ENCODE results near the gene KIF6.

DNA sequence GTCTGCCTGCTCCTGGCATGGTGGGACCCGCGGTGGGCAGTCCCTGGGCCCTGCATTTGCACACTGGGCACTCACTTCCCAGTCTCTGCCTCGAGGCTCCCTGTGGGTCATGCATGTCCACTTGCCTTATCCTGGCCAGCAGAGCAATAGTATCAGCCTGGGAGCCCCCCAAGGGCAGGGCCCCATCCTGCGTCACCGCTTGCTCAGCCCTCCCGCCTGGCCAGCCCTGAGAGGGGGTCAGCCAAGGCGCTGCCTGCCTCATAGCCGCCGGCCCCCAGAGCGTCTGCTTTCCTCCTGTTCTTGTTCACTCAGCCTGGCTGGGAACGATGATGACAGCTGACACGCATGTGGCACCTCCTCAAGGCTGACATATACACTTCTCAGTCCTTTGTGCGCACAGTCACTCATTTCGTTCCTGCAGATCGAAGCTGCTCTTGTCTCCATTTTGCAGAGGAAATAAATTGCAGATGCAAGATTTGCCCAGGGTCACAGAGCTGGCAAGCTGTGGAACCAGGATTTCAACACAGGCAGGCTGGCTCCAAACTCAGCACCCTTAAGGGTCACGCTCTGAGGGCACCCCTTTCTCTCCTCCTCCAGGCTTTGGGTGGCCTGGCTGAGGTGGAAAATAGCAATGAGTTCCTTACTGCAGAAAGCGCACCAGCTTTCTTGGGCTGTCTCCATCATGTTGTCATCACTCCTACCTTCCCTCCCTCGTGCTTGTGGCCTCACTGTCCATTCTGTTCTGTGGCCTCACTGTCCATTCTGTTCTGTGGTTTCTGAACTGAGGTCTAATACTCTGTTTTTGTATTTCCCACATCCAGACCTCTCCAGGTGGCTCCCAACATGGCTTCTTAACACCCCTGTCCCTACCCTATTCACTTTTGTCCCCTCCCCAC, 428.2 kb downstream of the KIF6 start:
- TF ChIP-seq, protein P1, sequence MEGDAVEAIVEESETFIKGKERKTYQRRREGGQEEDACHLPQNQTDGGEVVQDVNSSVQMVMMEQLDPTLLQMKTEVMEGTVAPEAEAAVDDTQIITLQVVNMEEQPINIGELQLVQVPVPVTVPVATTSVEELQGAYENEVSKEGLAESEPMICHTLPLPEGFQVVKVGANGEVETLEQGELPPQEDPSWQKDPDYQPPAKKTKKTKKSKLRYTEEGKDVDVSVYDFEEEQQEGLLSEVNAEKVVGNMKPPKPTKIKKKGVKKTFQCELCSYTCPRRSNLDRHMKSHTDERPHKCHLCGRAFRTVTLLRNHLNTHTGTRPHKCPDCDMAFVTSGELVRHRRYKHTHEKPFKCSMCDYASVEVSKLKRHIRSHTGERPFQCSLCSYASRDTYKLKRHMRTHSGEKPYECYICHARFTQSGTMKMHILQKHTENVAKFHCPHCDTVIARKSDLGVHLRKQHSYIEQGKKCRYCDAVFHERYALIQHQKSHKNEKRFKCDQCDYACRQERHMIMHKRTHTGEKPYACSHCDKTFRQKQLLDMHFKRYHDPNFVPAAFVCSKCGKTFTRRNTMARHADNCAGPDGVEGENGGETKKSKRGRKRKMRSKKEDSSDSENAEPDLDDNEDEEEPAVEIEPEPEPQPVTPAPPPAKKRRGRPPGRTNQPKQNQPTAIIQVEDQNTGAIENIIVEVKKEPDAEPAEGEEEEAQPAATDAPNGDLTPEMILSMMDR (IDR thresholded peaks at IDR 0.05), result no peak
- no peak for TF ChIP-seq POLR2A (IDR thresholded peaks at IDR 0.05)

Measured in uterus (tissue), 2 donors.